BE2C (cell line): ENCODE measurements around the gene SMAD7.
A peak's percentile ranks its signal among the peaks of the same experiment; 100 is the strongest.

Experiments used
- DNase-seq: peaks from one replicate; pipeline ENCODE4 v3.0.0-alpha.2; 2020
- H3K27me3 ChIP-seq: fragments of 250-450 bp; sonication (Bioruptor Pico); 2 replicates; pipeline ENCODE4 v1.5.1; 2020; ENCODE audit warnings: mild to moderate bottlenecking
- H3K36me3 ChIP-seq: fragments of 250-450 bp; sonication (Bioruptor Pico); 2 replicates; pipeline ENCODE4 v1.5.1; 2020; ENCODE audit warnings: mild to moderate bottlenecking
- H3K4me1 ChIP-seq: fragments of 250-450 bp; sonication (Bioruptor Pico); 2 replicates; pipeline ENCODE4 v1.5.1; 2020
- H3K4me3 ChIP-seq: 2 replicates; pipeline ENCODE4 v1.5.1; 2011; ENCODE audit warnings: low read depth, low read length
- H3K9me3 ChIP-seq: fragments of 250-450 bp; sonication (Bioruptor Pico); 2 replicates; pipeline ENCODE4 v1.5.1; 2020
- TF ChIP-seq, protein P1 (sequence below): IDR thresholded peaks from 2 replicates; pipeline ENCODE4 v1.5.1; 2012; ENCODE audit warnings: mild to moderate bottlenecking, low read depth, low read length

SMAD7 gene

DNA sequence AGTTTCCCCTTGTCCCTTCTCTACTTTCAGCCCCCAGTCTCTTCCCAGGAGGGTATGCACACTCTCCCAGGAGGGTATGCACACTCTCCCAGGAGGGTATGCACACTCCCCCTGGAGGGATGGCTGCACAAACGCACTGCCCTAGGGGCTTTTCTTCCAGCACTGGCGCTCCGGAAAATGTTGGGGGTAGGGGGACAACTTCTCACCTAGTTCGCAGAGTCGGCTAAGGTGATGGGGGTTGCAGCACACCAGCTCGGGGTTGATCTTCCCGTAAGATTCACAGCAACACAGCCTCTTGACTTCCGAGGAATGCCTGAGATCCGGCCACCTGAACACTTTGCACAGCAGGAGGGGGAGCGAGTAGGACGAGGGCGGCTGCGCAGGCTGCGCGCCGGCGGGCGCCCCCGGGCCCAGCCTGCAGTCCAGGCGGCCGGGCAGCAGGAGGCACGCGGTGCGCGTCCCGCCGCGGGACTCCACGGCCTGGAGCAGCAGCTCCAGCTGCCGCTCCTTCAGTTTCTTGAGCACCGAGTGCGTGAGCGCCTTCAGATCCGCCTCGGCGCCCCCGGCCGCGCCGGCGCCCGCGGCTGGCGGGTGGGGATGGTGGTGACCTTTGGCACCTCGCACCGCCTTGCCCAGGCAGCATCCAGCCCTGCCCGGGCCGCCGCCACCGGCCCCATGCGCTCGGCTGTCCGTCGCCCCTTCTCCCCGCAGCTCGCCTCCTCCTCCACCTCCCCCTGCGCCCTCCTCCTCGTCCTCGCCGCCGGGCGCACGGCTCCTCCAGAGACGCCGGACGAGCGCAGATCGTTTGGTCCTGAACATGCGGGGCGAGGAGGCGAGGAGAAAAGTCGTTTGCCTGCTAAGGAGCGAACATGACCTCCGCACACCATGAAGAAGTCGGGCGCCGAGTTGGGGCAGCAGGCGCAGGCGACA lies 894 bp downstream of the SMAD7 start:
- DNase-seq = peak; percentile 54
- Histone ChIP-seq H3K4me1 (no peaks in the 10 kb centered on the region; the same call in none of the 2 replicates), H3K36me3 (peaks cover 20% of the 10 kb centered on the region), H3K4me3 (peak overlapping the region; percentile 86), H3K9me3 (no peaks in the 10 kb centered on the region), H3K27me3 (no peaks in the 10 kb centered on the region)
- TF ChIP-seq, protein P1, sequence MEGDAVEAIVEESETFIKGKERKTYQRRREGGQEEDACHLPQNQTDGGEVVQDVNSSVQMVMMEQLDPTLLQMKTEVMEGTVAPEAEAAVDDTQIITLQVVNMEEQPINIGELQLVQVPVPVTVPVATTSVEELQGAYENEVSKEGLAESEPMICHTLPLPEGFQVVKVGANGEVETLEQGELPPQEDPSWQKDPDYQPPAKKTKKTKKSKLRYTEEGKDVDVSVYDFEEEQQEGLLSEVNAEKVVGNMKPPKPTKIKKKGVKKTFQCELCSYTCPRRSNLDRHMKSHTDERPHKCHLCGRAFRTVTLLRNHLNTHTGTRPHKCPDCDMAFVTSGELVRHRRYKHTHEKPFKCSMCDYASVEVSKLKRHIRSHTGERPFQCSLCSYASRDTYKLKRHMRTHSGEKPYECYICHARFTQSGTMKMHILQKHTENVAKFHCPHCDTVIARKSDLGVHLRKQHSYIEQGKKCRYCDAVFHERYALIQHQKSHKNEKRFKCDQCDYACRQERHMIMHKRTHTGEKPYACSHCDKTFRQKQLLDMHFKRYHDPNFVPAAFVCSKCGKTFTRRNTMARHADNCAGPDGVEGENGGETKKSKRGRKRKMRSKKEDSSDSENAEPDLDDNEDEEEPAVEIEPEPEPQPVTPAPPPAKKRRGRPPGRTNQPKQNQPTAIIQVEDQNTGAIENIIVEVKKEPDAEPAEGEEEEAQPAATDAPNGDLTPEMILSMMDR = peak; percentile 25; the same call in 1 of the 2 replicates

DNA sequence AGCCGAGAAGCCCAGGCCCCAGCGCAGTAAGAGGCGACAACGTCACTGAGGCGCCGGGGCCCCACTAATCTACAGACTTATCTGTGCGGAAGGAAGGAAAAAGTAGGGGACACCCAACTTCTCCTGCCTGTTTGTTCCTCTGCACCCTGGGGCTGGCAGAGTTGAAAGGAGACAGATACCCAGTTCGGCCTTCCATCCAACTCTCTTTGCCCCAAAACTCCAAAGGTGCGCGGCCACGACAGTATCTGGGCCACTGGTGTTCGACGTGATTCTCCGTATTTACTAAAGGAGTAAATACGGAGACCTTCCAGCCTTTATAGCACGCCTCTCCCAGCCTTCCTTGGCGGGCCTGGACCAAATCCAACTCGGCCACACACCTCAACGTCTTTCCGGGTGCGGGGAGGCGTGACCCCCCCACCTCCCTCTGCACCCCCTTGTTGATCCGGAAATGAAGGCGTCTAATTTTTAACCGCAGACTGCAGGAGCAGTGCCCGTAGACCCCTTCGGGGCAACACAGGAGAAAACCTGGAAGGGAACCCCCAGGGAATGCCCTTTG lies 1.6 kb downstream of the SMAD7 start:
- no peaks in the 10 kb centered on the region; the same call in none of the 2 replicates for H3K4me1 ChIP-seq
- no peak for DNase-seq
- peaks cover 20% of the 10 kb centered on the region for H3K36me3 ChIP-seq
- H3K4me3 ChIP-seq = peak overlapping the region; percentile 86
- no peaks in the 10 kb centered on the region for H3K9me3 ChIP-seq
- H3K27me3 ChIP-seq = no peaks in the 10 kb centered on the region
- TF ChIP-seq, protein P1 = no peak

DNA sequence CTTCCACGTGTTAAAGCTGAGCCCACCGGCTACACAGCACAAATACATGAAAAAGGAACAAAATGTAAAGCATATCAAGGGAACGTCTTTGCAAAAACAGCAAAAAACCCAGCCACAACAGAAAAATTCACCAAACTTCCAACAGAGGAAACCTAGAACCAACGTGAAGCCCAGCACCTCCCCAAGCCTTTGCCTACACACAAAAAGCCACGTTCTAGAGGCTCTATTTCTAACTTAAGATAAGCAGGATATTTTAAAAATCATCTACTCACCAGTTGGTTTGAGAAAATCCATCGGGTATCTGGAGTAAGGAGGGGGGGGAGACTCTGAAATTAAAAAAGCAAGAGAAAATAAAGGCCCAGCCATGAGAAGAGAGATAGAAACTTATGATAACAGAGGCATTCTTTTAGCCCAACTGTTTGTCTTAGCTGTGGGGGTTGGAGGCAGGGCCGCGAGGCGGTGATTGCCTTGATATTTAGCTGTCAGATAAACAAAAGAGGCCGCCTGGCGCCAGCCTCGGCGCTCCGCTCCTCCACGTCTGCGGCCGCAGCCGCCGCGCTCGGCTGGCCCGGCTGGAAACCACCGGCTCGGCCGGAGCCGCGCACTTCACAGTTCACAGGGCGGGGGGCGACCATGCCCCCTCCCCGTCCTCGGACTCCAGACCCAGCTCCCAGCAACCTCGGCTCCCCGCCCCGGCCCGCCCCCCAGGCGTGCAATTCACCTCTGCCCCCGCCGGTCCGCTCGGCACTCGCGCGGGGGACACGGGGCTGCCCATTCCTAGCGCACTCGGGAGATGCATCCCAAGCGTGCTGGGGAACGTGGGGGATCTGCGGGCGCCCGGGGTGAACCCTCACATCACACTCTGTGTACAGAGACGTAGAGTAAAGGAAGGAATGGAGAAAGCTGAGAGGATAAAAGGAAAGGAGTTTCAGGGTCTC lies 2.4 kb downstream of the SMAD7 start:
- peak; percentile 62 for DNase-seq
- Histone ChIP-seq H3K36me3 (peaks cover 20% of the 10 kb centered on the region), H3K9me3 (no peaks in the 10 kb centered on the region), H3K27me3 (no peaks in the 10 kb centered on the region), H3K4me3 (peak overlapping the region; percentile 86), H3K4me1 (no peaks in the 10 kb centered on the region; the same call in none of the 2 replicates)
- TF ChIP-seq, protein P1 = no peak

DNA sequence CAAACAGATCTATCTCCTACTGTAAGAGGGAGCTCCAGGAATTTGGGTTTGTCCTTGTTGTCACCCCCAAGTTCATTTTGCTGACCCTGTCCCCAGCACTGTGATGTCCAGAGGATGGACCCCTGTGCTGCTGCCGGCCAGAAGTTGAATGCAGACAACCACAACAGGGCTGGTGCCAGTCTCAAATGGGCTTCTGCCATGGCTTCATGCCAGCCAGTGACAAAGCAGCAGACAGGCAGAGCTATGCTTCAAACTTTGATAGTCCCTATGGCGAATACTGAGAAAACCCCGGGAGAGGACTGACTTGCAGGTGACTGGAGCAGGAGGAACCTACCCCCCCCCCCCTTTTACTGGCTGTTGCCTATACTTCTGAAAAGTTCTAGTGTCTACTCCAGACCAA lies 3.2 kb downstream of the SMAD7 start:
- H3K4me1 ChIP-seq = peaks cover 6% of the 10 kb centered on the region
- peak; percentile 37 for DNase-seq

DNA sequence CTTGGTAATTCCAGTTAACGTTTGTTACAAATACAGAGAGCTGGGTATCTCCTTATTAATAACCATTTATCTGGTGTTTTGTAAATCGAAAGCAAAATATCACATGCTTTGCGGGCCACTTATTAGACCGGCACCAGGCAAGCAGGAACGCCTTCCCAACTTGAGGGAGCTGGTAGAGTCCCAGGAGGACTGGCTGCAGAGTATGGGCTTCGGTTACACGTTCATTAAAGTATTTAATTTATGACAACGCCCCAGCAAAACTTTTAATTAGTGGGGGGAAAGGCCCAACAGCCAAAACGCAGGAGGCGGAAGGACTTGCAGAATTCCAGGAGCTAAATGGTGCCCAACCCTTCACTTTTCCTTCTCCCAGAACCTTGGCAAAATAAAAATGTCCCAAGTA lies 3.7 kb downstream of the SMAD7 start:
- Histone ChIP-seq H3K36me3 (peaks cover 20% of the 10 kb centered on the region), H3K27me3 (no peaks in the 10 kb centered on the region), H3K4me3 (peak overlapping the region; percentile 86), H3K9me3 (no peaks in the 10 kb centered on the region), H3K4me1 (peaks cover 6% of the 10 kb centered on the region)
- TF ChIP-seq, protein P1 = no peak
- DNase-seq = no peak

More for the DNA sequence above, 3.2 kb downstream of the SMAD7 start:
- Histone ChIP-seq H3K9me3 (no peaks in the 10 kb centered on the region), H3K36me3 (peaks cover 20% of the 10 kb centered on the region), H3K27me3 (no peaks in the 10 kb centered on the region), H3K4me3 (peak overlapping the region; percentile 86)
- TF ChIP-seq, protein P1 = no peak
